ENCODE measurements around the gene PPP2R3C. TPM values are rescaled to one million over a fixed set of nuclear protein-coding genes. Genes with fewer than 3 reads are reported as not detected.

The PPP2R3C gene
- total and polyA plus RNA-seq, 2 of the 13 experiments (the other 11 are each of a cell fraction or from before 2014, with no cell fraction given) = 63.4 to 102 TPM

DNA sequence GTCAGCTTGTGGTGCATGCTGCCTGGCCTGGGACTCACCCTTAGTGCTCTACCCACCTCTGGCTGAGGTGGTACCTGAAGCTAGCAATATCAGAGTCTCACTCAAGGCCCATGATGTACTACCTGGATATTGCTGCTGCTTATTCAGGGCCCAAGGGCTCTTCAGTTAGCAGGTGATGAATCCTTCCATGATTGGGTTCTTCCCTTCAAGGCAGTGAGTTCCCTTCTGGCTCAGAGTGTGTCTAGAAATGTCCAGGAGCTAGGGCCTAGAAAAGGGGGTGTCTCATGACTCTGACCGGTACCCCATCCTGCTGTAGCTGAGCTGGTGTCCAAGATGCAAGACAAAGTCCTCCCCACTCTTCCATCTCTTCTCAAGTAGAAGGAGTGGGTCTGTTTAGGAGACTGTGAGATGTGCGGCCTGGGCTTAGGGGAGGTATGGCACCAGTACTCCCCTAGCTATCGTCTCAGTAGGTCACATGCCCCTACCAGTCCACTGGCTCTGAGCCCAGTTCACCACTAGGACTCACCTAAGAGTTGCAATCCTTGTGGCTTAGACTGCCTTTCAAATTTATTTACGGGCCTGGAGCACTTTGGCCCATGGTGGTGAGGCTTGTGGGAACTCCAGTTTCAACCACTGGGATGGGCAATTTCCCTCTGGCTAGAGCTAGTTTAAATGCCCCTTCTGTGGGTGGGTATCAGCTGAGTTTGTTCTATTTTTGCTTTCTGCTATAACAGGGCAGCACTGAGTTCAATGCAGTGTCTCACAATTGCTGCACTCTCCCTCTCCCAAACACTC, 12.7 kb upstream of the PPP2R3C start (continued):
- TF ChIP-seq FOXK2 (IDR thresholded peaks at IDR 0.05) (no peak), ZMYM3 (CRISPR knock-in tag; IDR thresholded peaks at IDR 0.05) (no peak), ZNF773 (CRISPR knock-in tag; IDR thresholded peaks at IDR 0.05; ENCODE audit: borderline replicate concordance) (no peak), ATM (IDR thresholded peaks at IDR 0.05; ENCODE audit: borderline replicate concordance) (no peak), PHF8 (CRISPR knock-in tag; IDR thresholded peaks at IDR 0.05) (no peak), ZNF251 (CRISPR knock-in tag; IDR thresholded peaks at IDR 0.05) (peak; percentile 83; the same call in 1 of the 2 replicates), ZBTB8A (CRISPR knock-in tag; IDR thresholded peaks at IDR 0.05; ENCODE audit: borderline replicate concordance, low read depth) (no peak), ZNF598 (CRISPR knock-in tag; IDR thresholded peaks at IDR 0.05; ENCODE audit: borderline replicate concordance) (no peak), PAWR (CRISPR knock-in tag; IDR thresholded peaks at IDR 0.05; ENCODE audit: borderline replicate concordance) (peak; percentile 56; the same call in 1 of the 2 replicates), KLF13 (CRISPR knock-in tag; IDR thresholded peaks at IDR 0.05) (no peak), GABPA (IDR thresholded peaks at IDR 0.05; ENCODE audit: low read depth, low read length) (no peak), GABPA (CRISPR knock-in tag; IDR thresholded peaks at IDR 0.05; ENCODE audit: low read depth) (no peak), HNF4G (IDR thresholded peaks at IDR 0.05; ENCODE audit: borderline replicate concordance, low read depth, low read length) (no peak), HNF4G (CRISPR knock-in tag; IDR thresholded peaks at IDR 0.05; ENCODE audit: borderline replicate concordance, low read depth) (peak; percentile 10; the same call in 1 of the 2 replicates), ZNF766 (CRISPR knock-in tag; IDR thresholded peaks at IDR 0.05; ENCODE audit: borderline replicate concordance) (no peak), ARNTL (CRISPR knock-in tag; IDR thresholded peaks at IDR 0.05) (0 out of 2 replicates have a peak, but pooled peaks have one; percentile 36), ZNF343 (CRISPR knock-in tag; IDR thresholded peaks at IDR 0.05) (peak; percentile 80; the same call in 1 of the 2 replicates)
- TF ChIP-seq, protein P1, sequence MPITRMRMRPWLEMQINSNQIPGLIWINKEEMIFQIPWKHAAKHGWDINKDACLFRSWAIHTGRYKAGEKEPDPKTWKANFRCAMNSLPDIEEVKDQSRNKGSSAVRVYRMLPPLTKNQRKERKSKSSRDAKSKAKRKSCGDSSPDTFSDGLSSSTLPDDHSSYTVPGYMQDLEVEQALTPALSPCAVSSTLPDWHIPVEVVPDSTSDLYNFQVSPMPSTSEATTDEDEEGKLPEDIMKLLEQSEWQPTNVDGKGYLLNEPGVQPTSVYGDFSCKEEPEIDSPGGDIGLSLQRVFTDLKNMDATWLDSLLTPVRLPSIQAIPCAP (CRISPR knock-in tag; IDR thresholded peaks at IDR 0.05; ENCODE audit: low read depth) = 0 out of 2 replicates have a peak, but pooled peaks have one; percentile 51
- TF ChIP-seq, protein P2, sequence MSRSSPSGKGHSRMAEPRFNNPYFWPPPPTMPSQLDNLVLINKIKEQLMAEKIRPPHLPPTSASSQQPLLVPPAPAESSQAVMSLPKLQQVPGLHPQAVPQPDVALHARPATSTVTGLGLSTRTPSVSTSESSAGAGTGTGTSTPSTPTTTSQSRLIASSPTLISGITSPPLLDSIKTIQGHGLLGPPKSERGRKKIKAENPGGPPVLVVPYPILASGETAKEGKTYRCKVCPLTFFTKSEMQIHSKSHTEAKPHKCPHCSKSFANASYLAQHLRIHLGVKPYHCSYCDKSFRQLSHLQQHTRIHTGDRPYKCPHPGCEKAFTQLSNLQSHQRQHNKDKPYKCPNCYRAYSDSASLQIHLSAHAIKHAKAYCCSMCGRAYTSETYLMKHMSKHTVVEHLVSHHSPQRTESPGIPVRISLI (CRISPR knock-in tag; IDR thresholded peaks at IDR 0.05; ENCODE audit: borderline replicate concordance) = 0 out of 2 replicates have a peak, but pooled peaks have one; percentile 30
- TF ChIP-seq, protein P3, sequence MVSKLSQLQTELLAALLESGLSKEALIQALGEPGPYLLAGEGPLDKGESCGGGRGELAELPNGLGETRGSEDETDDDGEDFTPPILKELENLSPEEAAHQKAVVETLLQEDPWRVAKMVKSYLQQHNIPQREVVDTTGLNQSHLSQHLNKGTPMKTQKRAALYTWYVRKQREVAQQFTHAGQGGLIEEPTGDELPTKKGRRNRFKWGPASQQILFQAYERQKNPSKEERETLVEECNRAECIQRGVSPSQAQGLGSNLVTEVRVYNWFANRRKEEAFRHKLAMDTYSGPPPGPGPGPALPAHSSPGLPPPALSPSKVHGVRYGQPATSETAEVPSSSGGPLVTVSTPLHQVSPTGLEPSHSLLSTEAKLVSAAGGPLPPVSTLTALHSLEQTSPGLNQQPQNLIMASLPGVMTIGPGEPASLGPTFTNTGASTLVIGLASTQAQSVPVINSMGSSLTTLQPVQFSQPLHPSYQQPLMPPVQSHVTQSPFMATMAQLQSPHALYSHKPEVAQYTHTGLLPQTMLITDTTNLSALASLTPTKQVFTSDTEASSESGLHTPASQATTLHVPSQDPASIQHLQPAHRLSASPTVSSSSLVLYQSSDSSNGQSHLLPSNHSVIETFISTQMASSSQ (IDR thresholded peaks at IDR 0.05; ENCODE audit: low read depth) = no peak
- TF ChIP-seq, protein P3 (CRISPR knock-in tag; IDR thresholded peaks at IDR 0.05; ENCODE audit: borderline replicate concordance) = peak; percentile 47; the same call in 1 of the 2 replicates
- TF ChIP-seq, protein P4, sequence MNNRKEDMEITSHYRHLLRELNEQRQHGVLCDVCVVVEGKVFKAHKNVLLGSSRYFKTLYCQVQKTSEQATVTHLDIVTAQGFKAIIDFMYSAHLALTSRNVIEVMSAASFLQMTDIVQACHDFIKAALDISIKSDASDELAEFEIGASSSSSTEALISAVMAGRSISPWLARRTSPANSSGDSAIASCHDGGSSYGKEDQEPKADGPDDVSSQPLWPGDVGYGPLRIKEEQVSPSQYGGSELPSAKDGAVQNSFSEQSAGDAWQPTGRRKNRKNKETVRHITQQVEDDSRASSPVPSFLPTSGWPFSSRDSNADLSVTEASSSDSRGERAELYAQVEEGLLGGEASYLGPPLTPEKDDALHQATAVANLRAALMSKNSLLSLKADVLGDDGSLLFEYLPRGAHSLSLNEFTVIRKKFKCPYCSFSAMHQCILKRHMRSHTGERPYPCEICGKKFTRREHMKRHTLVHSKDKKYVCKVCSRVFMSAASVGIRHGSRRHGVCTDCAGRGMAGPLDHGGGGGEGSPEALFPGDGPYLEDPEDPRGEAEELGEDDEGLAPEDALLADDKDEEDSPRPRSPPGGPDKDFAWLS (CRISPR knock-in tag; IDR thresholded peaks at IDR 0.05; ENCODE audit: borderline replicate concordance) = 0 out of 2 replicates have a peak, but pooled peaks have one; percentile 47
